HT1080 (cell line): Measurements from ENCODE around the gene SDCCAG8. TPM values are rescaled to one million over a fixed set of nuclear protein-coding genes. Genes with fewer than 3 reads are reported as not detected.

Experiments
- DNase-seq: peaks from one replicate; pipeline ENCODE4 v3.0.0-alpha.2; 2015; ENCODE audit warnings: low read depth
- total RNA-seq: library from RNA; depleted of rRNA; stranded (reverse); fragments of >200 nt; shearing (Covaris generic); gene quantifications from 2 replicates; pipeline ENCODE4 v1.2.3, GENCODE V29; 2014

The SDCCAG8 gene
- total RNA-seq, 1 experiment from 2014 or later, result 39.9 TPM

- no peak for DNase-seq
These were observed 123.4 kb downstream of the SDCCAG8 start for GRCh38 chr1:243379208-243379607.

DNA sequence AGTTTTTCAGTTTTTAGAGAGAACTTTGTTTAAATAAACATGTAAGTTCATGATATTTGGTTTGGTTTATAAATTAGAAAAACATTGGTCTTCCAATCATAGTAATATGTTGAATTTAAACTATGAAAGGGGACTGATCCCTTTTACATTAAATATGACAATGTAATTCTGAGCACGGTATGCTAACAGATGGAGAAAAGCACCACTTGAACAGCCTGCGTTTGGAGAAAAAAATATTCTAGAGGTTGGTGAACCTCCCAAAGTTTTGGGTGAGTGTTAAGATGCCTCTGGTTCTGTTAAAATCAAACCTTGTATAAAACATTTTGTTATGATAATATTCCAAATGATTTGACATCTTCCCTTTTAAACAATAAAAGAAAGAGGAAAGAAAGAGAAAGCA, 123.9 kb downstream of the SDCCAG8 start:
- DNase-seq, result no peak

DNA sequence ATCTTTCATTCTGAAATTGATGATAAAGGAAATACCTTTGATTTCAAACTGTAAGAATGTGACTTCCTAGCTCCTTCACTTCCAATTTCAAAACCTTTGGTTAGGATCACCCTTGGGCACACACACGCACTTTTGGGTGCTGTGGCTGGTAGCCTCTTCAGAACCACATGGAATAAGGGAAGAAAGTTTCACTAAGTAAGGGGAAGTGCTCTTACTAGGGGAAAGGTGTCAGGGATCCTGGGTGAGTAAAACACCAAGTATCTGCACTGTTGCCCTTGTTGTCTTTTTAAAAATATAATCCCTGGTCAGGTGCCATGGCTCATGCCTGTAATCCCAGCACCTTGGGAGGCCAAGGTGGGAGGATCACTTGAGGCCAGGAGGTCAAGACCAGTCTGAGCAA, 132.4 kb downstream of the SDCCAG8 start:
- no peak for DNase-seq

DNA sequence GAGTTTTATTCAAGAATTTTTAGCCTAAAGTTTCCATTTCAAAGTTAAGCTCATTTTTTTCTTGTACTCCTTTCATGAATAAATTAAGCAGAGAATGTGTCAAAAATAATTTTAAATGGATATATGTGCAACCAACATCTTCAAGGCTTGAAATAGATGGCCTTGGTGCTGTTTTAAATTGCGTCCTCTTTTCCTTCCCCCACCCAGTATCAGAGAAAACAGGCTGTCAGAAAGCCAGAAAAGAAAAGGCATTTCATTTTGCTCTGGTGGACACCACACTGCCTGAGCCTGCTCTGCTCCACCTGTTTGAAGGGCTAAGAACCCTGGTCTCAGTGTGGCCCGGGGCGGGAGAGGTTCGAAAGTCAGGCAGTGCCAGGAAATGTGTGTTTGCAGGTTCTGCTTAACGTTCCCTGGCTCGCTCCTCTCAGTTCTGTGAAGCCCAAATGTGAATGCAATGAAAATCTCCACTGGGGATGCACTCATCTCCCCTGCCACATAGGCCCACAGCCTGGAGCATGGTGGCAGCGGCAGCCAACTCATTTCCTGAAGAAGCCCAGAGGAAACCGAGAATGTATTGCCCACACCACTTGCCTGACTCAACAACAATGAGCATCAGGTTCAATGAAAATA, 134.4 kb downstream of the SDCCAG8 start:
- peak; percentile 72 for DNase-seq

- DNase-seq, result no peak
These were observed 135.5 kb downstream of the SDCCAG8 start for GRCh38 chr1:243391355-243391754.

- DNase-seq, result no peak
These were observed 137.3 kb downstream of the SDCCAG8 start for GRCh38 chr1:243393096-243393495.

DNA sequence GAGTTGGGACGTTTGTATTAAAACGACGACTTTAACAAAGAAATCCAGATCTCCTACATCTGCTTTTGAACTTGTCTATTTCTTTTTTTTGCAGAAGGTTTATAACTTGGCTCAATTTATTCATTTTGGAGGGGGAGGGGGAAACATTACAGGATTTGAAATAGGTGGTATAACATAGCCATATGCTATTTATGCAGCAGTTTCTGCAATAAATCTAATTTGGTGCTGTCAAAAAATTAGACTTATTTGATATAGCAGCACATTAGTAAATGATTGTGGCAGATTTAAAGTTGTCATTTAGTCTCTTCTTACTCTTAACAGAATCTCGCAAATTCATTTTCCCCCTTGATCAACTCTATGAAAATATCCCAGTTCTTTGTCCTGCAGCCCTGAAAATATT, 138.2 kb downstream of the SDCCAG8 start:
- no peak for DNase-seq

DNA sequence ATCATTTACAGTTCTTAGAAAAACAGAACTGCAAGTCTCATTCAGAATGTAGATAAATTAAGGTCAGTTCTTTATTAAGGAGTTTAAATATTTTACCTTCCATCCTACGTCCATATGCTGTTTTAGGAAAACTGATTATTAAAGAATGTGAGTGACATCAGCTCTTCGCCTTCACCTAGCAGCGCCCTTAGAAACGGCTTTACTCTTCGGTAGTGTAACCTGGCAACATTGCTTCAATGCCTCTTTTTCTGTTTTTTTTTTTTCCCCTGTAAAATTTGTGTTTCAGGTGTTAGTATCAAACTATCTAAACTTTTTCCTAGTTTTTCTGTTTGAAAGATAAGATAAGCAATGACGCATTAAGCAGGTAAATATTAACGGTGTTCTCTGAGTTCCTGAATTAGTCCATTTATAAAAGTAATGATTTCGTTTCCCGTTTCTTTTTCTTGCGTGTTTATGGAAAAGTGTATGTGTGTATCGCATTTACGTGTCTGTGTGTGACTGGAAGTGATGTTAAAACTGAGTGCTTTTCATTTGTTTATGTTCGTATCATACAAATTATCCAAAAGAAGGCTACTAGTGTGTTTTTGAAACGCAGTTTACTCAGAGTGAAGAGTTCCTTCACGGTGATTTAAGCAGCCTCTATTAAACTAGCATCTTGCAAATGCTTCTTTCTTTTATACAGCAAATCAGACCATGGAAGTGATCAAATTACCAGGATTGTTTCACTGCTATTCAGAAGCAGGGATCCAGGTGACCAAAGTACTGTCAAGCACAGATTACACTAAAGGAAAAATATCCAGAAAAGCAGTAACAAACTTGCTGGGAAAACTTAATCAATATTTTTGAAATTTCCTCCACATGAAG, 139.0 kb downstream of the SDCCAG8 start:
- no peak for DNase-seq

DNA sequence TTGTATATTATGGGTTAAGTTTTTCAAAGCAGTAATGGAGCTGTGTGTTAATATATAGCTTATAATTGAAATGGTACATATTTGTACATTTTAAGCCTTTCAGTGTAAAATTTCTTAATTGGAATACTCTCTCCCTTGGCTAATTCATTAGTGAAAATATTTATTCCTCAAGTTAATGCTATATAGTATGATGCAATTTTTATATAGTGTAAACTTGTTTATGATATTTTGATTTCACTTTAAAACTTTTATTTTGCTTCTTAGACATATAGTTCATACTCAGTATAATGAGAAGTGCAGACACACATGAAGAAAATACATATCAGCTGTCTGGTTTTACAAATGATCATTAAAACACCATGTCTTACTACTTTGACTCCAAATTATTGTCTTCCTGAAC, 140.6 kb downstream of the SDCCAG8 start:
- DNase-seq, result no peak

GRCh38 chr1:243396876-243397275, 141.0 kb downstream of the SDCCAG8 start:
- DNase-seq, result no peak

- no peak for DNase-seq
These were observed 141.9 kb downstream of the SDCCAG8 start for GRCh38 chr1:243397613-243398321.

DNA sequence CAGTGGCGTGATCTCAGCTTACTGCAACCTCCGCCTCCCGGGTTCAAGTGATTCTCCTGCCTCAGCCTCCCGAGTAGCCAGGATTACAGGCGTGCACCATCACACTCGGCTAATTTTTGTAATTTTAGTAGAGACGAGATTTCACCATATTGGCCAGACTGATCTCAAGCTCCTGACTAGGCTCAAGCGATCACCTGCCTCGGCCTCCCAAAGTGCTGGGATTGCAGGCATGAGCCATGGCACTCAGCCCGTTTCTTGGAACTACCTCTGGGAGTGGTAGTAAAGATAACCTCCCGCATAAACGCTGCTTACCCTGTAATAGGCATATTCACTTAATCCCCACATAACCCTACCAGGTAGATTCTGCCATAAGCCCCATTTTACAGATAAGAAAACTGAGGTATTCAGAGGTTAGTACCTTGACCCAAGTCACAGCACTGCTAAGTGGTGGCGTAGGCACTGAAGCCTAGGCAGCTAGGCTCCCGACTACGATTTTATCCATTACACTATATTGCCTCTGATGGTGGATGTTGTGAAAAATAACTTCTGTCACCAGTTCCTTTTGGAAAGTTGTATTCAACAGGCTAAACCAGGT, 143.8 kb downstream of the SDCCAG8 start:
- no peak for DNase-seq

DNA sequence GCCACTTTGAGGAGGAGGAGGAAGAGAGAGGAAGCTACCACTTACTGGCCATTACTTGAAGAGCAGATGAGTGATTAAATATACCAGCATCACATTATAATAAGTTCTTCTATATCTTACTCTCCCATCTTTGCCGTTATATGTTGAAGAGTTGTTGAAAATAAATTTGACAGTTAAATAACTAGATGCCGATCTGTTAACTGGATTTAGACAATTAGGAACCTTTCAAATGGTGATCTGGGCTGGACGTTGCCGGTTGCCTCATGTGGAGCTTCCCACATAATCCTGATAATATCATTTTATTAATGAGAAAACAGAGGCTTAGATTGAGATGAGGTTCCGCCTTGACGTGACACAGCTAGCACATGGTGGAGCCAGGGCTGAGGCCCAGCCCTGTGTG, 147.0 kb downstream of the SDCCAG8 start:
- no peak for DNase-seq

DNA sequence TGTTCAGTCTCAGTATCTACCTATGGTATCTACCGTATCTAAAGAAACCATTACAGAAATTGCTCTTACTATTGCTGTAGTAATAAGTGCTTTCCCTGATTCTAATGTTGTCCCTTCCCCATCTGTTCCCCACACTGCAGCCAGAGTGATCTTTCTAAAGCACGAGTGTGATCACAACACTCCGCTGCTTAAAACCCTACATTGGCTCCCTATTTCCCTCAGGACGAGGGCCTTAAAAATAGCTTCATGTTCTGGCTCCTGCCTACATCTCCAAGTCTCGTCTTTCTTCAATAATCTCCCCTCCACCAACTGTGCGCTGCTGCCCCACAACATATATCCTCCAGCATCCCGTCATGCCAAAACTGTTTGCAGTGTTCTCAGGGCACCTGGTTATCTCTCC, 150.6 kb downstream of the SDCCAG8 start:
- no peak for DNase-seq

GRCh38 chr1:243407284-243408018, 151.6 kb downstream of the SDCCAG8 start:
- peak; percentile 66 for DNase-seq

- DNase-seq, result no peak
These were observed 152.6 kb downstream of the SDCCAG8 start for GRCh38 chr1:243408479-243408878.

GRCh38 chr1:243409284-243409683, 153.4 kb downstream of the SDCCAG8 start:
- DNase-seq, result peak; percentile 24

GRCh38 chr1:243411472-243411871, 155.6 kb downstream of the SDCCAG8 start:
- no peak for DNase-seq

- no peak for DNase-seq
These were observed 157.8 kb downstream of the SDCCAG8 start for GRCh38 chr1:243413431-243414151.

DNA sequence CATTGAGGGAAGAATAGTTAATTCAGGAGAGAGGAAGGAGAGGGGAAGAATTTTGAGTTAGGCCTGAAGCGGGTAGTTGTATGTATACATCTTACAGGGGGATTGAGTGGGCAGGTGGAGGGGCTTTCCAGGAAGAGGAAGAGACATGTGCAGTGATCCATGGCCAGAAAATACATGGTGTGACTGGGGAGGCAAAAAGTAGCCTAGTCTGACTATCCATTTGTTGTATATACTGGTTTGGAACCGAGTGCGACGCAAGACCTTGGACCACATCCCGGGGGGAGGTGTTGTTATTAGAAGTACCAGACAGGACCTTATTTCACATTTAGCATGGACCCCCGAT, 158.3 kb downstream of the SDCCAG8 start:
- DNase-seq, result no peak
